Kidney (tissue), 14 donors: Measurements from ENCODE around the gene CDH6. TPM values are rescaled to one million over a fixed set of nuclear protein-coding genes. Genes with fewer than 3 reads are reported as not detected.

Experiments used
- DNase-seq, 5 donors: peaks; one replicate each; pipeline ENCODE4 v3.0.0-alpha.2; 2013 to 2020
- FAIRE-seq: peaks from 2 replicates; lab custom pipeline; 2012; peaks lifted over from hg19 to GRCh38; lab: Jason Lieb, UNC
- H3K27ac ChIP-seq, 2 donors: one replicate each; pipeline ENCODE4 v1.7.0; 2013; ENCODE audit warnings: low read depth in 2 of 2, low read length in 2 of 2, inconsistent platforms in 1 of 2
- H3K27me3 ChIP-seq: one replicate; pipeline ENCODE4 v1.7.1; 2013; ENCODE audit warnings: low read length, inconsistent platforms; ENCODE audit not compliant: control insufficient read depth, insufficient read depth
- H3K36me3 ChIP-seq, 3 donors: one replicate each; pipeline versions ENCODE4 v1.7.0 to v1.7.1; 2013; ENCODE audit warnings: low read length in 3 of 3, control low read depth in 1 of 3, inconsistent platforms in 1 of 3; ENCODE audit not compliant: insufficient read depth in 3 of 3, control insufficient read depth in 2 of 3
- H3K4me1 ChIP-seq, 3 donors: one replicate each; pipeline versions ENCODE4 v1.7.0 to v1.7.1; 2013; ENCODE audit warnings: low read length in 3 of 3, inconsistent platforms in 1 of 3, low read depth in 1 of 3; ENCODE audit not compliant: control insufficient read depth in 2 of 3, insufficient read depth in 2 of 3
- H3K4me3 ChIP-seq, 3 donors: one replicate each; pipeline versions ENCODE4 v1.7.0 to v1.8.1; 2013; ENCODE audit warnings: low read length in 3 of 3, control low read depth in 1 of 3, inconsistent platforms in 1 of 3
- H3K9ac ChIP-seq, 3 donors: one replicate each; pipeline versions ENCODE4 v1.7.0 to v1.7.1; 2013; ENCODE audit warnings: low read length in 3 of 3, control low read depth in 1 of 3, inconsistent platforms in 1 of 3
- H3K9me3 ChIP-seq, 3 donors: one replicate each; pipeline versions ENCODE4 v1.7.0 to v1.7.1; 2013; ENCODE audit warnings: low read length in 3 of 3, control low read depth in 1 of 3, inconsistent platforms in 1 of 3; ENCODE audit not compliant: control insufficient read depth in 2 of 3, insufficient read depth in 1 of 3
- intact Hi-C: fragments of 100-400 bp; cut with DNase I; formaldehyde crosslinking; loops from one replicate; pipeline ENCODE4 v1.11.1; 2022
- polyA plus RNA-seq: library from polyadenylated mRNA; stranded (reverse); fragments of 350-450 nt; fragmentation: Illumina TruSeq; extraction: RNeasy Lipid Tissue Mini Kit (QIAGEN cat#74804); gene quantifications from one replicate; pipeline ENCODE4 v1.2.3, GENCODE V29; 2014; ENCODE audit warnings: low read depth, low replicate concordance; ENCODE audit not compliant: insufficient read depth
- total RNA-seq: library from RNA; stranded (reverse); fragmentation: NEBNext Ultra II Directional; extraction: Animal tissue kit (Norgen Biotek cat#: 25700); gene quantifications from one replicate; pipeline ENCODE4 v1.2.1, GENCODE V29; 2021
- TF ChIP-seq, protein P1 (sequence below): IDR thresholded peaks from 3 replicates; pipeline ENCODE4 v1.5.1; 2012; ENCODE audit warnings: mild to moderate bottlenecking, moderate library complexity, borderline replicate concordance; ENCODE audit not compliant: insufficient read depth; ENCODE audit errors: extremely low read depth
- donor health status: control.
- donor health status: control.
- donor health status: control.
- donor health status: control.
- donor health status: control.
- donor health status: DM: yes; HTN: yes; CAD: no.
- donor health status: Normal renal cell carcinoma (clear cell type).

CDH6 gene
- total and polyA plus RNA-seq, 2 donors from 2014 or later = 21.8 to 196 TPM

DNA sequence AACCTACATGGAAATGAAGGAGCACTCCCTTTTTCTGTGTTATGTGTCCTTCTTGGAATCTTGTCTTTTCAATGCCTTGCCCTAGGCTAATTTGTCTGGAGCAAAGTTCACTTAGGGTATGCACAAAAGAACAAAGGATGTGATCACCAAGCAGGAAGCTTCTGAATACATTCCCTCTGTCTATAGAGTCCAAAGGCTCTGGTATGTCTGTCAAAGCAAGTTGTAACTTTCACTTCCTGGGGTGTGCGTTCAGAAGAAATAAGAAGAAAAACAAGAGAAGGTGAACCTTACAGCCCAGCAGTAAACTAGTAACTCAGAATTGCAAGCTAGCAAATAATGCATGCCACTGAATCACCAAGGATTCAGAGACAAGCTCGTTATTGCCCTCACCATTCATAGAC, 31.7 kb upstream of the CDH6 start:
- Histone ChIP-seq H3K4me1 (peaks cover 0 to 3% (median 0%) of the 10 kb centered on the region in 3 donors), H3K27me3 (no peaks in the 10 kb centered on the region), H3K27ac (no peak overlapping the region), H3K9ac (no peak overlapping the region), H3K4me3 (peak overlapping the region in 2 of 3 donors; percentile 39 to 53), H3K9me3 (no peaks in the 10 kb centered on the region), H3K36me3 (no peaks in the 10 kb centered on the region)
- DNase-seq (peak in 3 of 5 donors; percentile 9 to 68 (median 38)), FAIRE-seq (no peak)
- intact Hi-C loops = no loop called here
- TF ChIP-seq, protein P1, sequence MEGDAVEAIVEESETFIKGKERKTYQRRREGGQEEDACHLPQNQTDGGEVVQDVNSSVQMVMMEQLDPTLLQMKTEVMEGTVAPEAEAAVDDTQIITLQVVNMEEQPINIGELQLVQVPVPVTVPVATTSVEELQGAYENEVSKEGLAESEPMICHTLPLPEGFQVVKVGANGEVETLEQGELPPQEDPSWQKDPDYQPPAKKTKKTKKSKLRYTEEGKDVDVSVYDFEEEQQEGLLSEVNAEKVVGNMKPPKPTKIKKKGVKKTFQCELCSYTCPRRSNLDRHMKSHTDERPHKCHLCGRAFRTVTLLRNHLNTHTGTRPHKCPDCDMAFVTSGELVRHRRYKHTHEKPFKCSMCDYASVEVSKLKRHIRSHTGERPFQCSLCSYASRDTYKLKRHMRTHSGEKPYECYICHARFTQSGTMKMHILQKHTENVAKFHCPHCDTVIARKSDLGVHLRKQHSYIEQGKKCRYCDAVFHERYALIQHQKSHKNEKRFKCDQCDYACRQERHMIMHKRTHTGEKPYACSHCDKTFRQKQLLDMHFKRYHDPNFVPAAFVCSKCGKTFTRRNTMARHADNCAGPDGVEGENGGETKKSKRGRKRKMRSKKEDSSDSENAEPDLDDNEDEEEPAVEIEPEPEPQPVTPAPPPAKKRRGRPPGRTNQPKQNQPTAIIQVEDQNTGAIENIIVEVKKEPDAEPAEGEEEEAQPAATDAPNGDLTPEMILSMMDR = no peak

DNA sequence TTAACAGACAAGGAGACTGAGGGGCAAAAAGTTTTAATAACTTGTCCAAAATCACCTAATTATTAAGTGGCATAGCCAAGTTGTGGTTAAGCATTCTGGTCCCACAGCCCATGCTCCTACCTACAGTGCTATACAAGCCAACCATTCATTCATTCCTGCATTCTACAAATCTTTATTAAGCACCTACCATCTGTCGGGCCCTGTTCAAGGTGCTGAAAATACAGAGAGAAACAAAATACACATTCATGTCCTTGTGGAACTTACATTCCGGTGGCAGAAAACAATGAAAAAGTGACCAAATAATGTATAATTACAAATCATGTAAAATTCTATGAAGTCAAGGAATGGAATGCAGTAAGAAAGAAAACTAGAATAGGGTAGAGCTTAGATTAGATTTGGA, 27.8 kb upstream of the CDH6 start:
- H3K36me3 ChIP-seq = no peaks in the 10 kb centered on the region
- H3K27ac ChIP-seq = no peak overlapping the region
- no peak for DNase-seq
- H3K9ac ChIP-seq = no peak overlapping the region
- peaks cover 0 to 3% (median 0%) of the 10 kb centered on the region in 3 donors for H3K4me1 ChIP-seq
- H3K27me3 ChIP-seq = no peaks in the 10 kb centered on the region
- no peak overlapping the region for H3K4me3 ChIP-seq
- intact Hi-C loops = no loop called here
- no peaks in the 10 kb centered on the region for H3K9me3 ChIP-seq
- TF ChIP-seq, protein P1 = no peak
- no peak for FAIRE-seq

DNA sequence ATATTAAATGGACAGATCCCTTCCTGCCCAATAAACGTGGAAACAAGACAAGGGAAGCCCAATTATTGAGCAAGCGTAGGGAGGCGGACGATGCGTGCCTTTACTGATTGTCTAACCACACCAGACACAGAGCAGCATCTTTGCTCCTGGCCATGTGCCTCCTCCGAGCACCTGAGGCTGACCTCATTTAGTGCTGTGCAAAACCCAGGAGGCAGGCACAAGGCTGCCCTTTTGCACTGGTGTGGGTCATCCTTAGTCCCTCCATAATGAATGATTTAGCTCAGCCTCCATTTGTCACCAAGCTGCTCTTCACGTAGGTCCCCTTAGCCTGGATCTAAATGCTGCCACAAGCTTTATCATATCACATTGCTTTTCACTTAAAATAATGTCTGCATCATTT, 24.1 kb upstream of the CDH6 start:
- H3K27me3 ChIP-seq = no peaks in the 10 kb centered on the region
- intact Hi-C loops = no loop called here
- no peak overlapping the region for H3K27ac ChIP-seq
- TF ChIP-seq, protein P1 = no peak
- H3K36me3 ChIP-seq = no peaks in the 10 kb centered on the region
- no peak for DNase-seq
- H3K4me1 ChIP-seq = no peaks in the 10 kb centered on the region
- H3K9ac ChIP-seq = no peak overlapping the region
- no peak for FAIRE-seq
- H3K4me3 ChIP-seq = no peak overlapping the region
- no peaks in the 10 kb centered on the region for H3K9me3 ChIP-seq

DNA sequence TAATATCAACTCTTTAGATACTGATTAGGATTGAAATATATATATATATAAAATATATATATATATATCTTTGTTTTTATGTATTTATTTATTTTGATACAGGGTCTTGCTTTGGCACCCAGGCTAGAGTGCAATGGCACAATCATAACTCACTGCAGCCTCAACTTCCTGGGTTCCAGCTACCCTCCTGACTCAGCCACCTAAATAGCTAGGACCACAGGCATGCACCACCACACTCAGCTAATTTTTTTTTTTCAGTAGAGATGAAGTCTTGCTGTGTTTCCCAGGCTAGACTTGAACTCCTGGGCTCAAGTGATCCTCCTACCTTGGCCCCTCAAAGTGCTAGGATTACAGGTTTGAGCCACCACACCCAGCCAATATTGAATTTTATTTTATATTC, 20.6 kb upstream of the CDH6 start:
- DNase-seq = no peak
- FAIRE-seq = no peak
- no peaks in the 10 kb centered on the region for H3K27me3 ChIP-seq
- TF ChIP-seq, protein P1 = no peak
- H3K9me3 ChIP-seq = no peaks in the 10 kb centered on the region
- H3K27ac ChIP-seq = no peak overlapping the region
- intact Hi-C loops = no loop called here
- no peaks in the 10 kb centered on the region for H3K4me1 ChIP-seq
- H3K4me3 ChIP-seq = no peak overlapping the region
- H3K9ac ChIP-seq = no peak overlapping the region
- no peaks in the 10 kb centered on the region for H3K36me3 ChIP-seq
